ENCODE data around the gene MTFP1.

MTFP1 gene

DNA sequence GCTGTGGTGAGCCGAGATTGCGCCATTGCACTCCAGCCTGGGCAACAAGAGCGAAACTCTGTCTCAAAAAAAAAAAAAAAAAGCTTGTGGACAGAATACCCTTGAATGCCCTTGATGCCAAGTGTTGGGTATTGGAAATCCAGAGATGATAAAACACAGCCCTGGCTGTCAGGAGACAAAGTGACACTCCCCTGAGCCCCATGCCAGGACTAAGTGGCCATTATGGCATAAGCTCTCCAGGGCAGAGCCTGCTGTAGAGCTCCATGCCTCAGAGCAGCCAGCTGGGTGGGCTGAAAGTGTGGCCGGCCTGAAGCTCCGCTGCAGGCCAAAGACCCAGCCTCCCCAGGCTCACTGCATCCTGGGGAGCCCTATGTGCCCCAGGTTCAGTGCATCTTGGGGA lies 43.2 kb upstream of the MTFP1 start:
- Histone ChIP-seq H3K79me2 (ENCODE audit: insufficient read depth, low read length) (peaks cover 25% of the 10 kb centered on the region), H3K4me2 (ENCODE audit: insufficient read depth, low read length) (peak overlapping the region; percentile 19), H2AFZ (ENCODE audit: low read depth, low read length) (no peak overlapping the region), H3K9me3 (ENCODE audit: insufficient read depth, low read length, severe bottlenecking) (no peaks in the 10 kb centered on the region), H3K9ac (ENCODE audit: low read depth, low read length) (peak overlapping the region; percentile 36), H3K4me3 (ENCODE audit: low read depth in 1 of 2, low read length in 2 of 2) (no peak overlapping the region), H3K36me3 (ENCODE audit: insufficient read depth, low read length) (peaks cover 44% of the 10 kb centered on the region), H4K20me1 (ENCODE audit: insufficient read depth, low read length) (no peaks in the 10 kb centered on the region), H3K27ac (ENCODE audit: low read length) (peak overlapping the region; percentile 89), H3K4me1 (ENCODE audit: insufficient read depth, low read length) (peaks cover 73% of the 10 kb centered on the region), H3K27me3 (ENCODE audit: insufficient read depth, low read length, poor library complexity) (no peaks in the 10 kb centered on the region)
- ATAC-seq (ENCODE audit: insufficient read depth, low read depth) (no peak), DNase-seq (no peak)
- no peak for TF ChIP-seq EZH2 (IDR thresholded peaks at IDR 0.05; ENCODE audit: borderline replicate concordance, low read depth, low read length, severe bottlenecking)

DNA sequence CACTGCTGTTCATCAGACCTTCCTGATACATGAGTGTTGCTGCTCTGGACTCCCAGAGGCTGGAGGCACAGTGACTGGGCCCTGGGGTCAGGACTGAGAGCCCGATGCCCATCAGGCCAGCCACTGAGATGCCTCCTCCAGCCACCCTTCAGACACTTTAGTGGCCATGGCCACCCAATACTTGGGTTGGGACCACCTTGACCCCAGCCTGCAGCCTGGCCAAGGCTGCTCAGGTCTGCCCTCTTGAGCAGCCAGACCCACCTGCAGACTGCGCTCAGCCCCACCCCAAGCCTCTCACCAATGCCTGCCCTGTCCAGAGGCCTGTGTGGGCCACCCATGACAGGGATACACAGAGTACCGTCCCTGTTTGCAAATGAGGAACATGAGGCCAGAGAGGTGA lies 42.5 kb upstream of the MTFP1 start:
- Histone ChIP-seq H2AFZ (ENCODE audit: low read depth, low read length) (no peak overlapping the region), H3K27ac (ENCODE audit: low read length) (peak overlapping the region; percentile 89), H3K4me3 (ENCODE audit: low read depth in 1 of 2, low read length in 2 of 2) (0 out of 4 replicates have a peak overlapping the region, but pooled peaks of 1 of the 2 experiments have one; percentile 18), H3K27me3 (ENCODE audit: insufficient read depth, low read length, poor library complexity) (no peaks in the 10 kb centered on the region), H3K9ac (ENCODE audit: low read depth, low read length) (peak overlapping the region; percentile 36), H3K9me3 (ENCODE audit: insufficient read depth, low read length, severe bottlenecking) (no peaks in the 10 kb centered on the region), H3K4me1 (ENCODE audit: insufficient read depth, low read length) (peaks cover 78% of the 10 kb centered on the region), H3K79me2 (ENCODE audit: insufficient read depth, low read length) (peaks cover 25% of the 10 kb centered on the region), H4K20me1 (ENCODE audit: insufficient read depth, low read length) (no peaks in the 10 kb centered on the region), H3K36me3 (ENCODE audit: insufficient read depth, low read length) (peaks cover 37% of the 10 kb centered on the region), H3K4me2 (ENCODE audit: insufficient read depth, low read length) (0 out of 2 replicates have a peak overlapping the region, but pooled peaks have one; percentile 24)
- ATAC-seq (ENCODE audit: insufficient read depth, low read depth) (no peak), DNase-seq (no peak)
- TF ChIP-seq, protein P1, sequence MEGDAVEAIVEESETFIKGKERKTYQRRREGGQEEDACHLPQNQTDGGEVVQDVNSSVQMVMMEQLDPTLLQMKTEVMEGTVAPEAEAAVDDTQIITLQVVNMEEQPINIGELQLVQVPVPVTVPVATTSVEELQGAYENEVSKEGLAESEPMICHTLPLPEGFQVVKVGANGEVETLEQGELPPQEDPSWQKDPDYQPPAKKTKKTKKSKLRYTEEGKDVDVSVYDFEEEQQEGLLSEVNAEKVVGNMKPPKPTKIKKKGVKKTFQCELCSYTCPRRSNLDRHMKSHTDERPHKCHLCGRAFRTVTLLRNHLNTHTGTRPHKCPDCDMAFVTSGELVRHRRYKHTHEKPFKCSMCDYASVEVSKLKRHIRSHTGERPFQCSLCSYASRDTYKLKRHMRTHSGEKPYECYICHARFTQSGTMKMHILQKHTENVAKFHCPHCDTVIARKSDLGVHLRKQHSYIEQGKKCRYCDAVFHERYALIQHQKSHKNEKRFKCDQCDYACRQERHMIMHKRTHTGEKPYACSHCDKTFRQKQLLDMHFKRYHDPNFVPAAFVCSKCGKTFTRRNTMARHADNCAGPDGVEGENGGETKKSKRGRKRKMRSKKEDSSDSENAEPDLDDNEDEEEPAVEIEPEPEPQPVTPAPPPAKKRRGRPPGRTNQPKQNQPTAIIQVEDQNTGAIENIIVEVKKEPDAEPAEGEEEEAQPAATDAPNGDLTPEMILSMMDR (IDR thresholded peaks at IDR 0.05; ENCODE audit: borderline replicate concordance, extremely low read depth, low read length, poor library complexity, severe bottlenecking): no peak
- TF ChIP-seq EZH2 (IDR thresholded peaks at IDR 0.05; ENCODE audit: borderline replicate concordance, low read depth, low read length, severe bottlenecking): no peak

DNA sequence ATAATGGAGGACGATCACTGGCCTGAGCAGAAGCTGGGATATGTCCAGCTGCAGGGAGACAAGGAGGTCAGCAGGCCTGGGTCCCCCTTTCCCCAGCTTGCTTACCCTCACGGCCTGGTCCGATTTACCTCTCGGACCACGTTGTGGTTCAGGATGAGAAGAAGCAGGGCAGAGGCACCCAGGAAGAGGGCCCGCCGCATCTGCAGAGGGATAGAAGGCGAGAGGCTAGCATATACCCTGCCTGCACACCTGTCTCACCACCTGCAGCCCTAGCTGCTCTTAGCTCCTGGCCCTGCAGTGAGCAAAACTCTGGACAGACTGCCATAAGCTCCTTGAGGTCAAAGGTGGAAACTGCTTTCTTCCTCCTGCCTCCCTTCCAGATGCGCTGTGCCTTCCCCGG lies 39.6 kb upstream of the MTFP1 start:
- H3K4me2 ChIP-seq (ENCODE audit: insufficient read depth, low read length): peak overlapping the region; percentile 90

DNA sequence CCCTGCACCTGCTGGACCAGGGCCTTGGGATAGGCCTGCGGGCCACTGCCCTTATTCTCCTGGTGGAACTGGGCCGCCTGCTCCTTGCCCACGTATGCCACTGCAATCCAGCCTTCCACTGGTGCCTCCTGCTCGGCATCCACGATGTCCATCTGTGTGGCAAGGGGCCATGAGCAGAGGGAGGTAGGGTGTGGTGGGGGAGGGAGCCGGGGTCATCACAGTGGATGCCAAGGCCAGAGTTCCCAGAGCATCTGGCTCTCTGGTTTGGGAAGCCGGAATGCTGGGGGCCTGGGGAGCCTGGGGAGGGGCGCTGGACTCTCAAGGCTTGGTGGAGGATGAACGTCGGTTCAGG lies 39.0 kb upstream of the MTFP1 start:
- Histone ChIP-seq H3K4me2 (ENCODE audit: insufficient read depth, low read length) (peak overlapping the region; percentile 90), H3K9ac (ENCODE audit: low read depth, low read length) (peak overlapping the region; percentile 68), H3K9me3 (ENCODE audit: insufficient read depth, low read length, severe bottlenecking) (peaks cover 2% of the 10 kb centered on the region), H3K79me2 (ENCODE audit: insufficient read depth, low read length) (peaks cover 16% of the 10 kb centered on the region), H3K27ac (ENCODE audit: low read length) (peak overlapping the region; percentile 70), H3K27me3 (ENCODE audit: insufficient read depth, low read length, poor library complexity) (no peaks in the 10 kb centered on the region), H2AFZ (ENCODE audit: low read depth, low read length) (no peak overlapping the region; the same call in 1 of the 2 replicates), H3K4me1 (ENCODE audit: insufficient read depth, low read length) (peaks cover 62% of the 10 kb centered on the region), H3K36me3 (ENCODE audit: insufficient read depth, low read length) (peaks cover 18% of the 10 kb centered on the region), H4K20me1 (ENCODE audit: insufficient read depth, low read length) (no peaks in the 10 kb centered on the region), H3K4me3 (ENCODE audit: low read depth in 1 of 2, low read length in 2 of 2) (peak overlapping the region; percentile 33 to 72; a peak in 3 of 4 replicates)
- ATAC-seq (ENCODE audit: insufficient read depth, low read depth): no peak
- TF ChIP-seq, protein P1 (IDR thresholded peaks at IDR 0.05; ENCODE audit: borderline replicate concordance, extremely low read depth, low read length, poor library complexity, severe bottlenecking): no peak
- TF ChIP-seq EZH2 (IDR thresholded peaks at IDR 0.05; ENCODE audit: borderline replicate concordance, low read depth, low read length, severe bottlenecking): no peak
- DNase-seq: no peak

More for the DNA sequence above, 39.6 kb upstream of the MTFP1 start:
- Histone ChIP-seq H3K4me1 (ENCODE audit: insufficient read depth, low read length) (peaks cover 62% of the 10 kb centered on the region), H3K4me3 (ENCODE audit: low read depth in 1 of 2, low read length in 2 of 2) (peak overlapping the region in 1 of 2 experiments; percentile 72; a peak in 2 of 4 replicates), H3K9ac (ENCODE audit: low read depth, low read length) (peak overlapping the region; percentile 68), H3K27ac (ENCODE audit: low read length) (peak overlapping the region; percentile 70), H3K9me3 (ENCODE audit: insufficient read depth, low read length, severe bottlenecking) (peaks cover 2% of the 10 kb centered on the region), H4K20me1 (ENCODE audit: insufficient read depth, low read length) (no peaks in the 10 kb centered on the region), H2AFZ (ENCODE audit: low read depth, low read length) (no peak overlapping the region), H3K79me2 (ENCODE audit: insufficient read depth, low read length) (peaks cover 16% of the 10 kb centered on the region), H3K27me3 (ENCODE audit: insufficient read depth, low read length, poor library complexity) (no peaks in the 10 kb centered on the region), H3K36me3 (ENCODE audit: insufficient read depth, low read length) (peaks cover 18% of the 10 kb centered on the region)
- TF ChIP-seq, protein P1 (IDR thresholded peaks at IDR 0.05; ENCODE audit: borderline replicate concordance, extremely low read depth, low read length, poor library complexity, severe bottlenecking): no peak
- TF ChIP-seq EZH2 (IDR thresholded peaks at IDR 0.05; ENCODE audit: borderline replicate concordance, low read depth, low read length, severe bottlenecking): no peak
- ATAC-seq (ENCODE audit: insufficient read depth, low read depth) (no peak), DNase-seq (no peak)

Data from DND-41 (cell line).